Measurements from ENCODE around the gene ARHGEF19. TPM values are rescaled to one million over a fixed set of nuclear protein-coding genes. Genes with fewer than 3 reads are reported as not detected.

The ARHGEF19 gene
- total and polyA plus RNA-seq, 2 of the 4 experiments (the other 2 are of a cell fraction) = 4.5 to 16.8 TPM

DNA sequence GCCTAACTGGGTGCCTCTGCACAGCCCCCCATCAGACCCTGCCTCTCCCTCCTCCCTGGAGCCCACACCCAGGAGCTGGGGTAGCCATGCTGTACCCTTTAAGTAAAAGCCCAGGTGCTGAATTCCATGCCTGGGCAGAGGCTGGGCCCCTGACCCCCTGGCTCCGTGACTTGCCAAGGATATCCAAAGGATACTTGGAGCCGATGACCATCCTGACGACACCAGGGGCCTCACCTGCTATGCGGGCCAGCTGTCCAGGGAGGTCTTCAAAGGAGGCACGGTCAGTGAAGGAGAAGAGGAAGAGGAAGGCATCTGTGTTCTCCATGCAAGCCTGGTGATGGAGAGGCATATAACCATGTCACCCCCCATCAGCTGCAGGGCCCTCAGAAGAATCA lies 19.9 kb upstream of the ARHGEF19 start:
- no peak overlapping the region for H3K4me3 ChIP-seq (ENCODE audit: insufficient read depth, low read depth, low read length)
- no peak overlapping the region for H3K27ac ChIP-seq (ENCODE audit: insufficient read depth, low read length)
- H2BK5ac ChIP-seq (ENCODE audit: low read depth, low read length, poor library complexity, severe bottlenecking) = no peak overlapping the region
- H3K14ac ChIP-seq (replicated peaks; ENCODE audit: low read depth, low read length) = no peak overlapping the region
- intact Hi-C loops (cut with micrococcal nuclease) = no loop called here
- H3K79me1 ChIP-seq (ENCODE audit: low read depth in 1 of 2, low read length in 2 of 2) = peaks cover 0 to 9% of the 10 kb centered on the region in 2 experiments; a peak in 2 of 4 replicates
- 0 out of 2 replicates have a peak, but pooled peaks cover 4% of the 10 kb centered on the region for H3K9me1 ChIP-seq (ENCODE audit: insufficient read depth, low read length)
- no peak overlapping the region for H4K5ac ChIP-seq (ENCODE audit: low read depth, low read length)
- DNase-seq (no peak), ATAC-seq (ENCODE audit: low read depth) (no peak)
- TF ChIP-seq MAFK (IDR thresholded peaks at IDR 0.05; ENCODE audit: low read depth, low read length) = no peak
- TF ChIP-seq BHLHE40 (IDR thresholded peaks at IDR 0.05; ENCODE audit: low read depth, low read length) = no peak
- TF ChIP-seq FOS (IDR thresholded peaks at IDR 0.05; ENCODE audit: low read depth, low read length) = no peak
- TF ChIP-seq, protein P1, sequence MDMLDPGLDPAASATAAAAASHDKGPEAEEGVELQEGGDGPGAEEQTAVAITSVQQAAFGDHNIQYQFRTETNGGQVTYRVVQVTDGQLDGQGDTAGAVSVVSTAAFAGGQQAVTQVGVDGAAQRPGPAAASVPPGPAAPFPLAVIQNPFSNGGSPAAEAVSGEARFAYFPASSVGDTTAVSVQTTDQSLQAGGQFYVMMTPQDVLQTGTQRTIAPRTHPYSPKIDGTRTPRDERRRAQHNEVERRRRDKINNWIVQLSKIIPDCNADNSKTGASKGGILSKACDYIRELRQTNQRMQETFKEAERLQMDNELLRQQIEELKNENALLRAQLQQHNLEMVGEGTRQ (IDR thresholded peaks at IDR 0.05; ENCODE audit: low read depth, low read length) = no peak
- no peak for TF ChIP-seq MXI1 (IDR thresholded peaks at IDR 0.05; ENCODE audit: borderline replicate concordance, low read depth, low read length)
- TF ChIP-seq, protein P2, sequence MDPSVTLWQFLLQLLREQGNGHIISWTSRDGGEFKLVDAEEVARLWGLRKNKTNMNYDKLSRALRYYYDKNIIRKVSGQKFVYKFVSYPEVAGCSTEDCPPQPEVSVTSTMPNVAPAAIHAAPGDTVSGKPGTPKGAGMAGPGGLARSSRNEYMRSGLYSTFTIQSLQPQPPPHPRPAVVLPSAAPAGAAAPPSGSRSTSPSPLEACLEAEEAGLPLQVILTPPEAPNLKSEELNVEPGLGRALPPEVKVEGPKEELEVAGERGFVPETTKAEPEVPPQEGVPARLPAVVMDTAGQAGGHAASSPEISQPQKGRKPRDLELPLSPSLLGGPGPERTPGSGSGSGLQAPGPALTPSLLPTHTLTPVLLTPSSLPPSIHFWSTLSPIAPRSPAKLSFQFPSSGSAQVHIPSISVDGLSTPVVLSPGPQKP (IDR thresholded peaks at IDR 0.05; ENCODE audit: borderline replicate concordance, low read depth, low read length) = no peak
- TF ChIP-seq MAZ (IDR thresholded peaks at IDR 0.05; ENCODE audit: borderline replicate concordance, low read depth, low read length) = no peak
- no peak for TF ChIP-seq RCOR1 (IDR thresholded peaks at IDR 0.05; ENCODE audit: insufficient replicate concordance, low read length)
- TF ChIP-seq SMC3 (IDR thresholded peaks at IDR 0.05; ENCODE audit: low read depth, low read length) = no peak
- TF ChIP-seq RAD21 (IDR thresholded peaks at IDR 0.05; ENCODE audit: low read length) = no peak
- TF ChIP-seq, protein P3, sequence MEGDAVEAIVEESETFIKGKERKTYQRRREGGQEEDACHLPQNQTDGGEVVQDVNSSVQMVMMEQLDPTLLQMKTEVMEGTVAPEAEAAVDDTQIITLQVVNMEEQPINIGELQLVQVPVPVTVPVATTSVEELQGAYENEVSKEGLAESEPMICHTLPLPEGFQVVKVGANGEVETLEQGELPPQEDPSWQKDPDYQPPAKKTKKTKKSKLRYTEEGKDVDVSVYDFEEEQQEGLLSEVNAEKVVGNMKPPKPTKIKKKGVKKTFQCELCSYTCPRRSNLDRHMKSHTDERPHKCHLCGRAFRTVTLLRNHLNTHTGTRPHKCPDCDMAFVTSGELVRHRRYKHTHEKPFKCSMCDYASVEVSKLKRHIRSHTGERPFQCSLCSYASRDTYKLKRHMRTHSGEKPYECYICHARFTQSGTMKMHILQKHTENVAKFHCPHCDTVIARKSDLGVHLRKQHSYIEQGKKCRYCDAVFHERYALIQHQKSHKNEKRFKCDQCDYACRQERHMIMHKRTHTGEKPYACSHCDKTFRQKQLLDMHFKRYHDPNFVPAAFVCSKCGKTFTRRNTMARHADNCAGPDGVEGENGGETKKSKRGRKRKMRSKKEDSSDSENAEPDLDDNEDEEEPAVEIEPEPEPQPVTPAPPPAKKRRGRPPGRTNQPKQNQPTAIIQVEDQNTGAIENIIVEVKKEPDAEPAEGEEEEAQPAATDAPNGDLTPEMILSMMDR (conservative IDR thresholded peaks at IDR 0.05; ENCODE audit: low read depth, low read length) = no peak
- TF ChIP-seq NFE2L2 (IDR thresholded peaks at IDR 0.05; ENCODE audit: low read depth, low read length) = no peak
- TF ChIP-seq CHD1 (IDR thresholded peaks at IDR 0.05; ENCODE audit: low read depth, low read length) = no peak
- TF ChIP-seq CEBPB (IDR thresholded peaks at IDR 0.05; ENCODE audit: low read depth, low read length) = no peak
- no peak for TF ChIP-seq RFX5 (IDR thresholded peaks at IDR 0.05; ENCODE audit: low read depth, low read length)
- no peak for TF ChIP-seq POLR2A (IDR thresholded peaks at IDR 0.05; ENCODE audit: low read depth, low read length)
- no peak overlapping the region for H4K91ac ChIP-seq (ENCODE audit: insufficient read depth, low read depth, low read length)
- no peak overlapping the region for H2AFZ ChIP-seq (replicated peaks; ENCODE audit: low read length, poor library complexity)
- H3K18ac ChIP-seq (ENCODE audit: low read depth, low read length) = no peak overlapping the region
- no peak overlapping the region for H2AK9ac ChIP-seq (replicated peaks; ENCODE audit: low read depth, low read length, poor library complexity)
- H4K20me1 ChIP-seq (ENCODE audit: insufficient read depth, low read length) = no peaks in the 10 kb centered on the region
- H3K9ac ChIP-seq (ENCODE audit: low read depth, low read length) = no peak overlapping the region
- dilution Hi-C loops (cut with HindIII; ENCODE audit: low sequenced_read_pairs, unreplicated experiment) = no loop called here
- H3K4me1 ChIP-seq (ENCODE audit: control insufficient read depth, insufficient read depth, low read length) = peaks cover 6% of the 10 kb centered on the region
- H3K27me3 ChIP-seq (ENCODE audit: control insufficient read depth, insufficient read depth, low read length) = peaks cover 14% of the 10 kb centered on the region
- H3K9me3 ChIP-seq (ENCODE audit: control insufficient read depth, insufficient read depth, low read length) = peaks cover 4% of the 10 kb centered on the region
- no peaks in the 10 kb centered on the region for H3K36me3 ChIP-seq (ENCODE audit: control insufficient read depth, insufficient read depth, low read length)
- H3K4me2 ChIP-seq (ENCODE audit: low read depth, low read length) = no peak overlapping the region
- H2AK5ac ChIP-seq (ENCODE audit: low read depth, low read length) = 0 out of 2 replicates have a peak overlapping the region, but pooled peaks have one; percentile 5
- CTCF ChIA-PET = no interaction called here
- POLR2A ChIA-PET (ENCODE audit: unreplicated experiment) = no interaction called here
- in situ Hi-C loops (cut with MboI; ENCODE audit: low sequenced_read_pairs) = no loop called here
- H3K56ac ChIP-seq (ENCODE audit: extremely low read depth, insufficient read depth, low read length) = no peak overlapping the region
- H3K4ac ChIP-seq (ENCODE audit: low read depth, low read length) = no peak overlapping the region
- H3K23ac ChIP-seq (ENCODE audit: low read depth, low read length) = no peak overlapping the region
- H2BK20ac ChIP-seq (ENCODE audit: low read depth, low read length) = no peak overlapping the region
- no peak overlapping the region for H2BK120ac ChIP-seq (ENCODE audit: low read depth, low read length)
- BruUV-seq (replicated peaks) = no TSS peak
- no CpG with 5 or more reads among the region's 5 CpGs for WGBS, 2 experiments (ENCODE audit: extremely low coverage in 2 of 2, insufficient read length in 1 of 2)
- no peak overlapping the region for H4K8ac ChIP-seq (ENCODE audit: low read depth in 2 of 2, low read length in 2 of 2)
- no peak overlapping the region for H2BK15ac ChIP-seq (ENCODE audit: low read depth, low read length)
